ENCODE measurements around the gene HMOX2. TPM values are rescaled to one million over a fixed set of nuclear protein-coding genes. Genes with fewer than 3 reads are reported as not detected.

HMOX2 gene
- total and polyA plus RNA-seq, 2 of the 13 experiments (the other 11 are each of a cell fraction or from before 2014, with no cell fraction given), result 60.3 to 70.4 TPM

GRCh38 chr16:4475880-4476788 is at the start of gene HMOX2 (continued):
- TF ChIP-seq ZNF503 (CRISPR knock-in tag; IDR thresholded peaks at IDR 0.05) (peak; percentile 54; the same call in 1 of the 2 replicates), MXD4 (CRISPR knock-in tag; IDR thresholded peaks at IDR 0.05) (peak; percentile 89), ZNF761 (CRISPR knock-in tag; conservative IDR thresholded peaks at IDR 0.05) (0 out of 2 replicates have a peak, but pooled peaks have one; percentile 70), ZNF75D (CRISPR knock-in tag; IDR thresholded peaks at IDR 0.05; ENCODE audit: borderline replicate concordance) (no peak), ZNF784 (CRISPR knock-in tag; IDR thresholded peaks at IDR 0.05; ENCODE audit: borderline replicate concordance) (0 out of 2 replicates have a peak, but pooled peaks have one; percentile 28), ZFP91 (CRISPR knock-in tag; IDR thresholded peaks at IDR 0.05; ENCODE audit: borderline replicate concordance) (peak; percentile 91), TMF1 (CRISPR knock-in tag; IDR thresholded peaks at IDR 0.05; ENCODE audit: low read depth) (peak; percentile 71; the same call in 1 of the 2 replicates), ZC3H13 (CRISPR knock-in tag; IDR thresholded peaks at IDR 0.05) (0 out of 2 replicates have a peak, but pooled peaks have one; percentile 24), UBTF (CRISPR knock-in tag; IDR thresholded peaks at IDR 0.05) (peak; percentile 98), POLR2G (IDR thresholded peaks at IDR 0.05; ENCODE audit: low read depth, low read length) (peak; percentile 84), NR2C2 (CRISPR knock-in tag; IDR thresholded peaks at IDR 0.05; ENCODE audit: borderline replicate concordance) (peak; percentile 30; the same call in 1 of the 2 replicates), NR2F2 (IDR thresholded peaks at IDR 0.05; ENCODE audit: borderline replicate concordance, low read depth) (0 out of 2 replicates have a peak, but pooled peaks have one; percentile 38), TAF1 (CRISPR knock-in tag; IDR thresholded peaks at IDR 0.05) (peak; percentile 97), ETS1 (CRISPR knock-in tag; IDR thresholded peaks at IDR 0.05) (peak; percentile 23; the same call in 1 of the 2 replicates), KDM3A (CRISPR knock-in tag; IDR thresholded peaks at IDR 0.05; ENCODE audit: low read depth) (peak; percentile 71; the same call in 1 of the 2 replicates), SP5 (CRISPR knock-in tag; IDR thresholded peaks at IDR 0.05; ENCODE audit: borderline replicate concordance, low read depth) (peak; percentile 43; the same call in 1 of the 2 replicates), ZNF432 (CRISPR knock-in tag; IDR thresholded peaks at IDR 0.05; ENCODE audit: borderline replicate concordance) (no peak), THYN1 (CRISPR knock-in tag; IDR thresholded peaks at IDR 0.05; ENCODE audit: borderline replicate concordance, low read depth) (no peak; the same call in 1 of the 2 replicates), ARNTL (CRISPR knock-in tag; IDR thresholded peaks at IDR 0.05) (0 out of 2 replicates have a peak, but pooled peaks have one; percentile 34), PHF8 (CRISPR knock-in tag; IDR thresholded peaks at IDR 0.05) (peak; percentile 88)
